T-helper 2 cell treated with Interferon-gamma antibody and Interleukin-4, amounts not matched to agents 5 μg/mL and 100 μg/mL, for 36 hours (primary cell): ENCODE measurements around the gene EPS8L3.
A peak's percentile ranks its signal among the peaks of the same experiment; 100 is the strongest.

Experiments
- DNase-seq: peaks from one replicate; pipeline ENCODE4 v3.0.0; 2021; ENCODE audit warnings: low spot score
- H3K27ac Mint-ChIP-seq: one replicate; pipeline ENCODE4 v1.8.0; 2021; ENCODE audit warnings: mild to moderate bottlenecking, mixed read lengths
- H3K27me3 Mint-ChIP-seq: one replicate; pipeline ENCODE4 v1.8.0; 2021; ENCODE audit warnings: low read depth, mixed read lengths
- H3K36me3 Mint-ChIP-seq: one replicate; pipeline ENCODE4 v1.8.0; 2021; ENCODE audit warnings: low read depth, mixed read lengths
- H3K4me1 Mint-ChIP-seq: one replicate; pipeline ENCODE4 v1.8.0; 2021; ENCODE audit warnings: low read depth, mixed read lengths
- H3K4me3 Mint-ChIP-seq: one replicate; pipeline ENCODE4 v1.8.0; 2022; ENCODE audit warnings: mild to moderate bottlenecking, moderate library complexity, mixed read lengths
- H3K9me3 Mint-ChIP-seq: one replicate; pipeline ENCODE4 v1.8.0; 2021; ENCODE audit warnings: mixed read lengths

Gene EPS8L3

DNA sequence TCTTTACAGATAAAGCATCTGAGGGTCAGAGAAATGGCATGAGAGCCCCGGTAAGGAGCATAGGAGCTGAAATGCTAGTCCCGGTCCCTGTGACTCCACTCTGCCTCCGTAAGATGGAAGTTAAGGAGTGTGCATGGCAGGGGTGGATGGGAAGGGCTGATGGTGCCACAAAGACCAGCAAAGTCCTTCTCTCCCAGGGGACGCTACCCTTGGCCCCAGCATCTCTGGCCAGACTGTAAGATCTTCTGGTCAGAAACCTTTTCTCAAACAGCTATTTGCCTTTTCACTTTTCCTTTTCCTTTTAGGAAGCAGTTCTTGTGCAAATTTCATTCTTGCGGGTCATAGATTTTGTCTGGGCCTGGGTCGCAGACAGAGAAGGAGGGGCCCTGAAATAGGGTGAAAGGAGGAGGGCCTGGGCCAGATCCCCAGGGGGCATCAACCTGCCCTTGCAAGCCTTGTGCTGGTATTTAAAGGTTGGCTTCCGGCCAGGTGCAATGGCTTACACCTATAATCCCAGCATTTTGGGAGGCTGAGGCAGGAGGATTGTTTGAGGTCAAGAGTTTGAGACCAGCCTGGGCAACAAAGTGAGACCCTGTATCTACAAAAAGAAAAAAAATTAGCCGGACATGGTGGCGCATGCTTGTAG, 14.4 kb upstream of the EPS8L3 start:
- Mint-ChIP-seq H3K27me3 (peaks cover 3% of the 10 kb centered on the region), H3K9me3 (peaks cover 15% of the 10 kb centered on the region), H3K36me3 (peaks cover 7% of the 10 kb centered on the region), H3K27ac (no peak overlapping the region), H3K4me3 (no peak overlapping the region), H3K4me1 (peaks cover 16% of the 10 kb centered on the region)
- DNase-seq = no peak

GRCh38 chr1:109777436-109777835, 13.7 kb upstream of the EPS8L3 start:
- Mint-ChIP-seq H3K4me1 (peaks cover 16% of the 10 kb centered on the region), H3K27ac (peak overlapping the region; percentile 29), H3K9me3 (peaks cover 15% of the 10 kb centered on the region), H3K27me3 (peaks cover 3% of the 10 kb centered on the region), H3K36me3 (peaks cover 7% of the 10 kb centered on the region), H3K4me3 (no peak overlapping the region)
- no peak for DNase-seq

- H3K9me3 Mint-ChIP-seq = peaks cover 15% of the 10 kb centered on the region
- peaks cover 7% of the 10 kb centered on the region for H3K36me3 Mint-ChIP-seq
- H3K4me3 Mint-ChIP-seq = no peak overlapping the region
- DNase-seq = peak; percentile 73
- H3K27me3 Mint-ChIP-seq = peaks cover 3% of the 10 kb centered on the region
- H3K4me1 Mint-ChIP-seq = peaks cover 19% of the 10 kb centered on the region
- peak overlapping the region; percentile 80 for H3K27ac Mint-ChIP-seq
Measured at GRCh38 chr1:109776911-109777310, 13.2 kb upstream of the EPS8L3 start.

DNA sequence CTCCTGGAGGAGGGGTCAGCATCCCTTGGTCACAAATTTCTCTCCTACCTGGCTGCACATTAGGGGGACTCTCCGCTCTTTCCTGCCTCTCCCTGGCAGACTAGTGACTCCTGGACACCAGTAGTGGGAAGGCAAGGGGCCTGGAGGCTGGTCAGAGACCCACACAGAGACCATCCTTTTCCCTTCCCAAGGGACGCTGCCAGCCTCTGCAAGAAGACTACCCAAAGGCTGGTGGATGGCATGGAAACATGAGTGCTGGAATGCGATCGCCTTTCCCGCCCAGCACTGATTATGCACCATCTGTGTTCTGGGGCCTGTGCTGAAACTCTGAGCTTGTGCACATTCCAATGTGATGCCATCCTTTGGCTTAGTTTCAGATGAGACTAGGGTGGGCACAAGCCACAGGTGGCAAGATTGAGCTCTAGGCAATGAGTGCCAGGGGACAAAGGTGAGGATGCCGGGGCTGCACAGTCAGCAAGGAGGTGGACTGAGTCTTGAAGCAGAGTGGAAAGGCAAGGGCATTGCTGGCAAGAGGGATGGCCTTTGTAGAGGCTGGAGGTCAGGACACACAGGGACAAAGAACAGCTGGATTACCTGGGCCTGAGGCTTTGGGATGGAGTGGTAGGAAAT, 12.6 kb upstream of the EPS8L3 start:
- no peak overlapping the region for H3K4me3 Mint-ChIP-seq
- no peak overlapping the region for H3K27ac Mint-ChIP-seq
- no peak for DNase-seq

GRCh38 chr1:109775398-109775797, 11.7 kb upstream of the EPS8L3 start:
- Mint-ChIP-seq H3K9me3 (peaks cover under 1% of the 10 kb centered on the region), H3K27me3 (peaks cover 3% of the 10 kb centered on the region), H3K4me1 (peaks cover 24% of the 10 kb centered on the region), H3K36me3 (peaks cover under 1% of the 10 kb centered on the region), H3K27ac (no peak overlapping the region), H3K4me3 (no peak overlapping the region)
- no peak for DNase-seq

More for the DNA sequence above, 12.6 kb upstream of the EPS8L3 start:
- Mint-ChIP-seq H3K4me1 (peaks cover 20% of the 10 kb centered on the region), H3K36me3 (peaks cover 7% of the 10 kb centered on the region), H3K27me3 (peaks cover 3% of the 10 kb centered on the region), H3K9me3 (peaks cover 10% of the 10 kb centered on the region)

GRCh38 chr1:109773900-109774485, 10.3 kb upstream of the EPS8L3 start:
- no peak for DNase-seq
- Mint-ChIP-seq H3K36me3 (no peaks in the 10 kb centered on the region), H3K9me3 (no peaks in the 10 kb centered on the region), H3K4me3 (no peak overlapping the region), H3K4me1 (peaks cover 24% of the 10 kb centered on the region), H3K27ac (no peak overlapping the region), H3K27me3 (peaks cover 3% of the 10 kb centered on the region)

DNA sequence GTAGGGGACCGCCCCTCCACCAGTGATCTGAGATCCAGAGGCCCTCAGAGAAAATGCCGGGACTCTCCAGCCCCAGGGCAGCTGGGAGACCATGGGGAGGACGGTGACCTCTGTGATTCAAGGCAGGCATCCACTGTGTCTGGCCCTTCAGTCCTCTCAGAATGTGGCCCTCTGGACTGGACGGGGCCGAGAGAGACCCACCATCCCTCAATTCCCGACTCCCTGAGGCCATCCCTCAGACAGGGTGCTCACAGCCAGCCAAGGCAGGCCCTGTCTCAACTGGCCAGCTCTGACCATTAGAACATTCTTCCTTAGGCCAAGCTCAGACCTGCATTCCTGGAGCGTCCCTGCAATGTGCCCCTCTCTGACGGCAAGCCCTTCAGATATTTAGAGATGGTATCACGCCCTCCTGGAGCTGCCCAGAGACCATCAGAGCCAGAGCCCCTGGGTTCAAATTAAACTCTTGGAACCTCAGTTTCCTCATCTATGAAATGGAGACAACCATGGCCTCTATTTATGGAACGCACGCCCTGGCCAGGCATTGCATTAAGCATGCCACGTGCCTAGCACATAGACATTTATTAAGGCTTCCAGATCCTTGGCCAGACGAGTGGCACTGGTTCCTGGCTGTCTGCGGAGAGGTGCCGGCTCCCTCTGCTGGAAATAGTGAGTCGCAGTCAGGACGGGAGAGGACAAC, 9.6 kb upstream of the EPS8L3 start:
- Mint-ChIP-seq H3K9me3 (no peaks in the 10 kb centered on the region), H3K4me1 (peaks cover 24% of the 10 kb centered on the region), H3K27ac (no peak overlapping the region), H3K4me3 (no peak overlapping the region), H3K27me3 (peaks cover 3% of the 10 kb centered on the region), H3K36me3 (no peaks in the 10 kb centered on the region)
- DNase-seq = peak; percentile 65

GRCh38 chr1:109772658-109773202, 9.0 kb upstream of the EPS8L3 start:
- Mint-ChIP-seq H3K27ac (no peak overlapping the region), H3K4me1 (peaks cover 24% of the 10 kb centered on the region), H3K9me3 (no peaks in the 10 kb centered on the region), H3K4me3 (no peak overlapping the region), H3K36me3 (no peaks in the 10 kb centered on the region), H3K27me3 (peaks cover 3% of the 10 kb centered on the region)
- no peak for DNase-seq

GRCh38 chr1:109771712-109772657, 8.3 kb upstream of the EPS8L3 start:
- H3K27ac Mint-ChIP-seq = no peak overlapping the region
- no peaks in the 10 kb centered on the region for H3K9me3 Mint-ChIP-seq
- H3K27me3 Mint-ChIP-seq = peaks cover 3% of the 10 kb centered on the region
- no peaks in the 10 kb centered on the region for H3K36me3 Mint-ChIP-seq
- no peak for DNase-seq
- no peak overlapping the region for H3K4me3 Mint-ChIP-seq
- peaks cover 18% of the 10 kb centered on the region for H3K4me1 Mint-ChIP-seq

GRCh38 chr1:109770331-109771095, 6.8 kb upstream of the EPS8L3 start:
- H3K9me3 Mint-ChIP-seq = no peaks in the 10 kb centered on the region
- no peak for DNase-seq
- H3K27me3 Mint-ChIP-seq = no peaks in the 10 kb centered on the region
- peaks cover 12% of the 10 kb centered on the region for H3K4me1 Mint-ChIP-seq
- H3K27ac Mint-ChIP-seq = no peak overlapping the region
- H3K4me3 Mint-ChIP-seq = no peak overlapping the region
- no peaks in the 10 kb centered on the region for H3K36me3 Mint-ChIP-seq

DNA sequence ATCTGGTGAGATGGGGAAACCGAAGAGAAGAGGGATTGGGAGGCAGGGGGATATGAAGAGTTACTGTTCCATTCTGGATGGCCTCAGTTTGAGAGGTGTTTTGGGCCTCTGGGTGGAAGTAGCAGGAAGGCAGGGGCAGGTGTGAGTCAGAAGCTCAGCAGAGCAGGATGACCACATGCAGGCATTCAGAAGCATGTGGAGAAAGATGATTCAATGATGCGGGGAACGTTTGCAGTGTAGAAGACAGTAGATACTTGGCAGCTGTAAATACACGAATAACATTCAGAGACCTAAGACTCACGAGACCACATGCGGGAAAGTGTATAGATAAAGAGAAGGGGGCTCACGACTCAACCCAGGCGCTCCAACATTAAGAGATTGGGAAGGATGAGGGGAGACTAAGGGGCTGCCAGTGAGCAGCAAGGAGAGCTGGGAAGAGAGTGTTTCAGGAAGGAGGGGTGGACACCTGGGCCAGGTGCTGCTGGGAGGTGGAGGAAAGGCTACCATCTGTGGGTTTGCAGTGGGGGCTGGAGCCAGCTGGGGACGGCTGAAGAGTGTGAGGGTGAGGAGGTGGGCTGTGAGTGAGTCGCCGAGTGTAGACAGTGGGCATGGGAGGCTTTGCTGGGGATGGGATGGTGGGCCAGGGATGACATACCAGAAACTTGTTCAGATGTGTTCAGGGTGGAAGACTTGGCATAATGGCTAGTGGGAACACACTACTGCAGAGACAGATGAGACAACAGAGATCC, 5.8 kb upstream of the EPS8L3 start:
- H3K4me3 Mint-ChIP-seq = no peak overlapping the region
- peaks cover 12% of the 10 kb centered on the region for H3K4me1 Mint-ChIP-seq
- H3K27me3 Mint-ChIP-seq = no peaks in the 10 kb centered on the region
- no peaks in the 10 kb centered on the region for H3K36me3 Mint-ChIP-seq
- no peak overlapping the region for H3K27ac Mint-ChIP-seq
- no peaks in the 10 kb centered on the region for H3K9me3 Mint-ChIP-seq
- no peak for DNase-seq

DNA sequence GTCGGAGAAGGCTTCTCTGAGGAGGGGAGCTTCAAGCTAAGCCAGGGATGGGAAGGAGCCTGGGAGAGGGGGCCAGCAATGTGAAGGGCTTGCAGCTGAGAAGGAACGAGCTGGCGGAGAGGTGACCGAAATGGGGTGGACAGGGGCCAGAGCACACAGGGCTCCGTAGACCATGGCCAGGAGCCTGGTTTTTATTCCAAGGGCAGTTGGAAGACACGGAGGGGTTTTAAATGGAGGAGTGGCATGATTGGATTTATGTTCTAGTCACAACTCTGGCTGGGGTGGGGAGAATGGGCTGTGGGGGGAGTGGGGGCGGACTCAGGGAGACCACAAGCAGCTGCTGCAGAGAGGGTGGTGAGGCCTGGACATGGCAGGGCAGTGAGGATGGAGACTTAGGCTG, 5.1 kb upstream of the EPS8L3 start:
- Mint-ChIP-seq H3K9me3 (no peaks in the 10 kb centered on the region), H3K4me3 (no peak overlapping the region), H3K27me3 (no peaks in the 10 kb centered on the region), H3K36me3 (no peaks in the 10 kb centered on the region), H3K4me1 (peaks cover 11% of the 10 kb centered on the region), H3K27ac (no peak overlapping the region)
- no peak for DNase-seq
